ENCODE results near the gene CABCOCO1.

The CABCOCO1 gene

GRCh38 chr10:61764486-61764885, 101.8 kb downstream of the CABCOCO1 start:
- TF ChIP-seq FOXP2 (optimal IDR thresholded peaks at IDR 0.05; ENCODE audit: borderline replicate concordance, extremely low read depth, extremely low read length, insufficient read depth), result no peak
- no peak for TF ChIP-seq SIN3A (IDR thresholded peaks at IDR 0.05; ENCODE audit: borderline replicate concordance, insufficient read depth, low read length)
- no peak for TF ChIP-seq POLR2AphosphoS5 (IDR thresholded peaks at IDR 0.05; ENCODE audit: low read depth, low read length)
- no peak for TF ChIP-seq TAF1 (IDR thresholded peaks at IDR 0.05; ENCODE audit: borderline replicate concordance, insufficient read depth, low read length)
- no peak for TF ChIP-seq REST (IDR thresholded peaks at IDR 0.05; ENCODE audit: insufficient read depth in 1 of 2, low read depth in 2 of 2, low read length in 2 of 2)

- TF ChIP-seq POLR2AphosphoS5 (IDR thresholded peaks at IDR 0.05; ENCODE audit: low read depth, low read length), result no peak
- TF ChIP-seq SIN3A (IDR thresholded peaks at IDR 0.05; ENCODE audit: borderline replicate concordance, insufficient read depth, low read length), result no peak
- no peak for TF ChIP-seq TAF1 (IDR thresholded peaks at IDR 0.05; ENCODE audit: borderline replicate concordance, insufficient read depth, low read length)
Observed at GRCh38 chr10:61765176-61766087, 102.7 kb downstream of the CABCOCO1 start.

GRCh38 chr10:61766927-61767326, 104.2 kb downstream of the CABCOCO1 start:
- TF ChIP-seq POLR2AphosphoS5 (IDR thresholded peaks at IDR 0.05; ENCODE audit: low read depth, low read length), result no peak
- no peak for TF ChIP-seq TAF1 (IDR thresholded peaks at IDR 0.05; ENCODE audit: borderline replicate concordance, insufficient read depth, low read length)
- no peak for TF ChIP-seq FOXP2 (optimal IDR thresholded peaks at IDR 0.05; ENCODE audit: borderline replicate concordance, extremely low read depth, extremely low read length, insufficient read depth)
- no peak for TF ChIP-seq REST (IDR thresholded peaks at IDR 0.05; ENCODE audit: insufficient read depth in 1 of 2, low read depth in 2 of 2, low read length in 2 of 2)

- TF ChIP-seq TAF1 (IDR thresholded peaks at IDR 0.05; ENCODE audit: borderline replicate concordance, insufficient read depth, low read length) (no peak), REST (IDR thresholded peaks at IDR 0.05; ENCODE audit: insufficient read depth in 1 of 2, low read depth in 2 of 2, low read length in 2 of 2) (no peak), SIN3A (IDR thresholded peaks at IDR 0.05; ENCODE audit: borderline replicate concordance, insufficient read depth, low read length) (no peak), FOXP2 (optimal IDR thresholded peaks at IDR 0.05; ENCODE audit: borderline replicate concordance, extremely low read depth, extremely low read length, insufficient read depth) (no peak), POLR2AphosphoS5 (IDR thresholded peaks at IDR 0.05; ENCODE audit: low read depth, low read length) (no peak)
Observed at GRCh38 chr10:61774031-61774430, 111.3 kb downstream of the CABCOCO1 start.

- TF ChIP-seq POLR2AphosphoS5 (IDR thresholded peaks at IDR 0.05; ENCODE audit: low read depth, low read length) (no peak), TAF1 (IDR thresholded peaks at IDR 0.05; ENCODE audit: borderline replicate concordance, insufficient read depth, low read length) (no peak), SIN3A (IDR thresholded peaks at IDR 0.05; ENCODE audit: borderline replicate concordance, insufficient read depth, low read length) (no peak), FOXP2 (optimal IDR thresholded peaks at IDR 0.05; ENCODE audit: borderline replicate concordance, extremely low read depth, extremely low read length, insufficient read depth) (no peak), REST (IDR thresholded peaks at IDR 0.05; ENCODE audit: insufficient read depth in 1 of 2, low read depth in 2 of 2, low read length in 2 of 2) (no peak)
Observed at GRCh38 chr10:61775111-61775510, 112.4 kb downstream of the CABCOCO1 start.

Data from PFSK-1 (cell line).